HepG2 (cell line): ENCODE results near the gene PLCB2. TPM values are rescaled to one million over a fixed set of nuclear protein-coding genes. Genes with fewer than 3 reads are reported as not detected.

ENCODE experiments used
- ATRX ChIP-seq: sonication (generic); formaldehyde crosslinking; IDR thresholded peaks from 2 replicates; pipeline ENCODE4 v1.4.0; 2020; ENCODE audit warnings: missing genetic modification reagents, borderline replicate concordance
- FOXM1 ChIP-seq: sonication (generic); formaldehyde crosslinking; IDR thresholded peaks from 2 replicates; pipeline ENCODE4 v1.5.0; 2020; ENCODE audit warnings: missing genetic modification reagents
- HNRNPLL ChIP-seq: fragments of 200-400 bp; formaldehyde crosslinking; IDR thresholded peaks from 2 replicates; pipeline ENCODE4 v1.6.1; 2017; ENCODE audit warnings: mild to moderate bottlenecking, low read depth, low read length; ENCODE audit not compliant: poor library complexity, severe bottlenecking
- LCORL ChIP-seq, 2 experiments: fragments of 450-650 bp in 1 of 2; sonication (generic) in 1 of 2; formaldehyde crosslinking in 1 of 2; IDR thresholded peaks; 2 replicates each; pipeline versions ENCODE4 v1.5.0 to v1.6.1; 2017 to 2020; ENCODE audit warnings: antibody characterized with exemption in 1 of 2, missing genetic modification reagents in 1 of 2
- MATR3 ChIP-seq: sonication (generic); formaldehyde crosslinking; IDR thresholded peaks from 2 replicates; pipeline ENCODE4 v1.4.0; 2020; ENCODE audit warnings: missing genetic modification reagents
- XRCC5 ChIP-seq: fragments of 200-400 bp; formaldehyde crosslinking; optimal IDR thresholded peaks from 2 replicates; pipeline ENCODE3; 2017; ENCODE audit warnings: mild to moderate bottlenecking, low read length
- ZEB1 ChIP-seq: IDR thresholded peaks from 2 replicates; pipeline ENCODE4 v1.6.1; 2012; ENCODE audit warnings: mild to moderate bottlenecking, low read depth, inconsistent platforms; ENCODE audit not compliant: insufficient replicate concordance
- ZNF121 ChIP-seq: sonication (generic); formaldehyde crosslinking; IDR thresholded peaks from 2 replicates; pipeline ENCODE4 v1.5.0; 2020; ENCODE audit warnings: mild to moderate bottlenecking, missing genetic modification reagents
- ZNF205 ChIP-seq: IDR thresholded peaks from 2 replicates; pipeline ENCODE4 v1.6.1; 2018; ENCODE audit warnings: missing biosample characterization, missing genetic modification reagents
- ZNF577 ChIP-seq: sonication (generic); formaldehyde crosslinking; IDR thresholded peaks from 2 replicates; pipeline ENCODE4 v1.4.0; 2020; ENCODE audit warnings: mild to moderate bottlenecking, low read depth, missing genetic modification reagents, borderline replicate concordance
- ZNF790 ChIP-seq: sonication (generic); formaldehyde crosslinking; IDR thresholded peaks from 2 replicates; pipeline ENCODE4 v1.8.0; 2022; ENCODE audit warnings: missing genetic modification reagents, mild to moderate bottlenecking, borderline replicate concordance
- ZNF816 ChIP-seq: sonication (generic); formaldehyde crosslinking; IDR thresholded peaks from 2 replicates; pipeline ENCODE4 v1.8.0; 2022; ENCODE audit warnings: missing genetic modification reagents, mild to moderate bottlenecking, borderline replicate concordance
- ZNF891 ChIP-seq: sonication (generic); formaldehyde crosslinking; IDR thresholded peaks from 2 replicates; pipeline ENCODE4 v1.5.0; 2020; ENCODE audit warnings: mild to moderate bottlenecking, missing genetic modification reagents
- polyA plus RNA-seq, 8 experiments: library from polyadenylated mRNA; depleted of rRNA in 3 of 8; stranded (reverse) in 7 of 8; unstranded in 1 of 8; fragments of >200 nt; fragmentation: Illumina TruSeq in 4 of 8; extraction: Trizol in 4 of 8; gene quantifications; 2 replicates each; pipeline versions ENCODE4 v1.2.1 to v1.2.3, GENCODE V29; 2011 to 2016; ENCODE audit warnings: low read depth in 4 of 8, missing spikeins in 1 of 8, mixed read lengths in 1 of 8; ENCODE audit not compliant: insufficient read depth in 1 of 8
- total RNA-seq, 5 experiments: library from RNA; depleted of rRNA; stranded (reverse); fragments of >200 nt; fragmentation: Illumina TruSeq; extraction: Trizol; gene quantifications; 2 replicates each; pipeline ENCODE4 v1.2.3, GENCODE V29; 2016; ENCODE audit warnings: low read depth in 1 of 5
- TF ChIP-seq, protein P1 (sequence below): fragments of 450-650 bp; IDR thresholded peaks from 2 replicates; pipeline ENCODE4 v1.6.1; 2017
- TF ChIP-seq, protein P2 (sequence below): sonication (generic); formaldehyde crosslinking; IDR thresholded peaks from 2 replicates; pipeline ENCODE4 v1.5.0; 2020; ENCODE audit warnings: missing genetic modification reagents
- TF ChIP-seq, protein P3 (sequence below), 2 experiments: sonication (generic) in 1 of 2; formaldehyde crosslinking in 1 of 2; IDR thresholded peaks; 2 replicates each; pipeline versions ENCODE4 v1.6.1 to v1.9.0; 2014 to 2022; ENCODE audit warnings: antibody characterized with exemption in 1 of 2, borderline replicate concordance in 1 of 2, inconsistent platforms in 1 of 2, low read depth in 1 of 2, missing genetic modification reagents in 1 of 2
- TF ChIP-seq, protein P4 (sequence below): sonication (generic); formaldehyde crosslinking; IDR thresholded peaks from 2 replicates; pipeline ENCODE4 v1.4.0; 2020; ENCODE audit warnings: missing genetic modification reagents, borderline replicate concordance
- TF ChIP-seq, protein P5 (sequence below): sonication (generic); formaldehyde crosslinking; IDR thresholded peaks from 2 replicates; pipeline ENCODE4 v1.4.0; 2020; ENCODE audit warnings: missing genetic modification reagents, low read depth, mild to moderate bottlenecking, borderline replicate concordance

PLCB2 gene
- total and polyA plus RNA-seq, 2 of the 13 experiments (the other 11 are each of a cell fraction or from before 2014, with no cell fraction given): 0.11 TPM; not detected in 1

DNA sequence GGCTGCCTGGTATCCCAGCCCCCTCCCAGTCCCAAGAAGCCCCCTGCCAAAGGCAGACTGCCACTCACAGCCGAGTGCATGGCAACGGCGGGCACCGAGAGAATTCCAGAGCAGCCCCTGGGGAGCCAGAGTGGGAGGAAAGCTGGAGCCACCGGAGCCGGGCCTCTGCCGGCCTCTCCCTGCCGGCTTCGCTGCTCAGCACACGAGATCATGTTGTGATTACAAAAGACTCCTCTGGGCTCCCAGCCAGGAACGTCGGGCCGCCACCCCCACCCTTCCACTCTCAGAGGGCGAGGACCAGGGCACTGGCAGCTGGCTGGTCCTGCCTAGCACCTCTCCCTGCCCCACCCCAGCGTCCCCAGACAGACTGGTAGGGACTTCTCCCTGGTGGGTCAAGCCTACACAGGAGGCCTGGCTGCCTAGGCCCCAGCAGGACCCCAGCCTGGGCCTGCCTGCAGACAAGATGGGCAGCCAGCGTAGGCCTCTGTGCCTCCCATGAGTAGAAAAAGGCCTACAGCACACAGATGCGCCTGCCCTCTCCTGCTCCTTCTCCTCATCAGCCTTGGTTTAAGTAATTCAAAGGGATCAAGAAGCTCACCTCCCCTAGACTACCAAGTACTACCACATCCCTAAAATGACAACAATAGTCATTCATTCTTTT lies 33.1 kb upstream of the PLCB2 start, which contains the start of gene CCDC9B (continued):
- TF ChIP-seq ZNF205: no peak
- no peak for TF ChIP-seq ZNF790 (CRISPR knock-in tag)
- no peak for TF ChIP-seq ZNF577 (CRISPR knock-in tag)
- no peak for TF ChIP-seq ZEB1
- TF ChIP-seq LCORL (IDR thresholded peaks at IDR 0.05): no peak
- peak; percentile 57; the same call in 1 of the 2 replicates for TF ChIP-seq LCORL (CRISPR knock-in tag; IDR thresholded peaks at IDR 0.05)
- TF ChIP-seq FOXM1 (CRISPR knock-in tag): no peak
- TF ChIP-seq, protein P1, sequence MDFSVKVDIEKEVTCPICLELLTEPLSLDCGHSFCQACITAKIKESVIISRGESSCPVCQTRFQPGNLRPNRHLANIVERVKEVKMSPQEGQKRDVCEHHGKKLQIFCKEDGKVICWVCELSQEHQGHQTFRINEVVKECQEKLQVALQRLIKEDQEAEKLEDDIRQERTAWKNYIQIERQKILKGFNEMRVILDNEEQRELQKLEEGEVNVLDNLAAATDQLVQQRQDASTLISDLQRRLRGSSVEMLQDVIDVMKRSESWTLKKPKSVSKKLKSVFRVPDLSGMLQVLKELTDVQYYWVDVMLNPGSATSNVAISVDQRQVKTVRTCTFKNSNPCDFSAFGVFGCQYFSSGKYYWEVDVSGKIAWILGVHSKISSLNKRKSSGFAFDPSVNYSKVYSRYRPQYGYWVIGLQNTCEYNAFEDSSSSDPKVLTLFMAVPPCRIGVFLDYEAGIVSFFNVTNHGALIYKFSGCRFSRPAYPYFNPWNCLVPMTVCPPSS: no peak
- TF ChIP-seq, protein P2, sequence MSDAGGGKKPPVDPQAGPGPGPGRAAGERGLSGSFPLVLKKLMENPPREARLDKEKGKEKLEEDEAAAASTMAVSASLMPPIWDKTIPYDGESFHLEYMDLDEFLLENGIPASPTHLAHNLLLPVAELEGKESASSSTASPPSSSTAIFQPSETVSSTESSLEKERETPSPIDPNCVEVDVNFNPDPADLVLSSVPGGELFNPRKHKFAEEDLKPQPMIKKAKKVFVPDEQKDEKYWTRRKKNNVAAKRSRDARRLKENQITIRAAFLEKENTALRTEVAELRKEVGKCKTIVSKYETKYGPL (CRISPR knock-in tag): no peak
- no peak for TF ChIP-seq HNRNPLL
- TF ChIP-seq ATRX (CRISPR knock-in tag): no peak
- TF ChIP-seq ZNF121: no peak
- TF ChIP-seq, protein P3, sequence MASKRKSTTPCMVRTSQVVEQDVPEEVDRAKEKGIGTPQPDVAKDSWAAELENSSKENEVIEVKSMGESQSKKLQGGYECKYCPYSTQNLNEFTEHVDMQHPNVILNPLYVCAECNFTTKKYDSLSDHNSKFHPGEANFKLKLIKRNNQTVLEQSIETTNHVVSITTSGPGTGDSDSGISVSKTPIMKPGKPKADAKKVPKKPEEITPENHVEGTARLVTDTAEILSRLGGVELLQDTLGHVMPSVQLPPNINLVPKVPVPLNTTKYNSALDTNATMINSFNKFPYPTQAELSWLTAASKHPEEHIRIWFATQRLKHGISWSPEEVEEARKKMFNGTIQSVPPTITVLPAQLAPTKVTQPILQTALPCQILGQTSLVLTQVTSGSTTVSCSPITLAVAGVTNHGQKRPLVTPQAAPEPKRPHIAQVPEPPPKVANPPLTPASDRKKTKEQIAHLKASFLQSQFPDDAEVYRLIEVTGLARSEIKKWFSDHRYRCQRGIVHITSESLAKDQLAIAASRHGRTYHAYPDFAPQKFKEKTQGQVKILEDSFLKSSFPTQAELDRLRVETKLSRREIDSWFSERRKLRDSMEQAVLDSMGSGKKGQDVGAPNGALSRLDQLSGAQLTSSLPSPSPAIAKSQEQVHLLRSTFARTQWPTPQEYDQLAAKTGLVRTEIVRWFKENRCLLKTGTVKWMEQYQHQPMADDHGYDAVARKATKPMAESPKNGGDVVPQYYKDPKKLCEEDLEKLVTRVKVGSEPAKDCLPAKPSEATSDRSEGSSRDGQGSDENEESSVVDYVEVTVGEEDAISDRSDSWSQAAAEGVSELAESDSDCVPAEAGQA (IDR thresholded peaks at IDR 0.05; ENCODE audit: low read depth): no peak
- TF ChIP-seq, protein P3 (CRISPR knock-in tag; IDR thresholded peaks at IDR 0.05; ENCODE audit: borderline replicate concordance): no peak
- TF ChIP-seq MATR3: no peak
- TF ChIP-seq, protein P4, sequence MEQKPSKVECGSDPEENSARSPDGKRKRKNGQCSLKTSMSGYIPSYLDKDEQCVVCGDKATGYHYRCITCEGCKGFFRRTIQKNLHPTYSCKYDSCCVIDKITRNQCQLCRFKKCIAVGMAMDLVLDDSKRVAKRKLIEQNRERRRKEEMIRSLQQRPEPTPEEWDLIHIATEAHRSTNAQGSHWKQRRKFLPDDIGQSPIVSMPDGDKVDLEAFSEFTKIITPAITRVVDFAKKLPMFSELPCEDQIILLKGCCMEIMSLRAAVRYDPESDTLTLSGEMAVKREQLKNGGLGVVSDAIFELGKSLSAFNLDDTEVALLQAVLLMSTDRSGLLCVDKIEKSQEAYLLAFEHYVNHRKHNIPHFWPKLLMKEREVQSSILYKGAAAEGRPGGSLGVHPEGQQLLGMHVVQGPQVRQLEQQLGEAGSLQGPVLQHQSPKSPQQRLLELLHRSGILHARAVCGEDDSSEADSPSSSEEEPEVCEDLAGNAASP (CRISPR knock-in tag): no peak
- no peak for TF ChIP-seq XRCC5
- TF ChIP-seq, protein P5, sequence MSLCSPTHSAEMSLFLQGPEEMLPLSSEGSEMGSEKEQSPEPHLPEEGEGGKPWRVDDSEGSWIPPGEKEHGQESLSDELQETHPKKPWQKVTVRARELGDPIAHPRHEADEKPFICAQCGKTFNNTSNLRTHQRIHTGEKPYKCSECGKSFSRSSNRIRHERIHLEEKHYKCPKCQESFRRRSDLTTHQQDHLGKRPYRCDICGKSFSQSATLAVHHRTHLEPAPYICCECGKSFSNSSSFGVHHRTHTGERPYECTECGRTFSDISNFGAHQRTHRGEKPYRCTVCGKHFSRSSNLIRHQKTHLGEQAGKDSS (CRISPR knock-in tag): no peak
- TF ChIP-seq ZNF891 (CRISPR knock-in tag): peak; percentile 77; the same call in 1 of the 2 replicates
- TF ChIP-seq ZNF816 (CRISPR knock-in tag): no peak
